H1 (cell line): Measurements from ENCODE around the gene CDKN1A. TPM values are rescaled to one million over a fixed set of nuclear protein-coding genes. Genes with fewer than 3 reads are reported as not detected.
A peak's percentile ranks its signal among the peaks of the same experiment; 100 is the strongest.

Experiments
- CTCF ChIA-PET: fragments of 300-600 bp; sonication (Branson Sonifier 250); formaldehyde crosslinking; loops from one replicate; lab custom pipeline; 2021; ENCODE audit not compliant: partially characterized antibody; lab: Charles Lee
- POLR2A ChIA-PET: fragments of 300-600 bp; sonication (Branson Sonifier 250); formaldehyde crosslinking; loops from one replicate; lab custom pipeline; 2021; ENCODE audit warnings: inconsistent platforms; ENCODE audit not compliant: partially characterized antibody; lab: Charles Lee
- DNase-seq, 2 experiments: peaks; one replicate each; pipeline versions ENCODE4 v3.0.0 to v3.0.0-alpha.2; 2010 to 2022; ENCODE audit warnings: low spot score in 2 of 2, low read depth in 1 of 2, mixed read lengths in 1 of 2
- FAIRE-seq: peaks from 2 replicates; lab custom pipeline; 2011; peaks lifted over from hg19 to GRCh38; lab: Jason Lieb, UNC
- H2AFZ ChIP-seq: 2 replicates; pipeline ENCODE4 v1.8.1; 2012; ENCODE audit warnings: low read length, inconsistent platforms
- H2AK5ac ChIP-seq: 2 replicates; pipeline ENCODE4 v1.6.1; 2013; ENCODE audit warnings: low read depth, low read length
- H2BK120ac ChIP-seq: replicated peaks from 2 replicates; pipeline ENCODE3; 2013; ENCODE audit warnings: low read depth, low read length, inconsistent platforms
- H2BK12ac ChIP-seq: 2 replicates; pipeline ENCODE4 v1.6.1; 2013; ENCODE audit warnings: low read depth, low read length
- H2BK15ac ChIP-seq: 2 replicates; pipeline ENCODE4 v1.6.1; 2013; ENCODE audit warnings: low read length
- H2BK20ac ChIP-seq: 2 replicates; pipeline ENCODE4 v1.6.1; 2013; ENCODE audit warnings: low read length
- H2BK5ac ChIP-seq: 2 replicates; pipeline ENCODE4 v1.6.1; 2013; ENCODE audit warnings: low read depth, low read length
- H3K14ac ChIP-seq: 2 replicates; pipeline ENCODE4 v1.6.1; 2013; ENCODE audit warnings: inconsistent platforms; ENCODE audit not compliant: insufficient read length
- H3K18ac ChIP-seq: 2 replicates; pipeline ENCODE4 v1.6.1; 2013; ENCODE audit warnings: low read length; ENCODE audit errors: extremely low read depth
- H3K23ac ChIP-seq: 2 replicates; pipeline ENCODE4 v1.6.1; 2013; ENCODE audit warnings: inconsistent platforms; ENCODE audit not compliant: insufficient read length
- H3K23me2 ChIP-seq: 2 replicates; pipeline ENCODE4 v1.6.1; 2013; ENCODE audit warnings: low read depth, low read length
- H3K27ac ChIP-seq: 2 replicates; pipeline ENCODE4 v1.6.1; 2011; ENCODE audit warnings: low read depth, low read length, inconsistent platforms
- H3K27me3 ChIP-seq, 4 experiments: replicated peaks in 1 of 4; 1 replicate in 1 of 4; 2 replicates in 3 of 4; pipeline versions ENCODE4 v1.6.1 to v1.8.1; 2011 to 2013; ENCODE audit warnings: low read length in 3 of 4, mild to moderate bottlenecking in 3 of 4, inconsistent platforms in 2 of 4, mixed read lengths in 2 of 4, moderate library complexity in 1 of 4; ENCODE audit not compliant: control insufficient read depth in 3 of 4, insufficient read depth in 3 of 4; ENCODE audit errors: extremely low read depth in 1 of 4
- H3K36me3 ChIP-seq, 4 experiments: 2 replicates each; pipeline versions ENCODE4 v1.6.1 to v1.8.1; 2011 to 2013; ENCODE audit warnings: mild to moderate bottlenecking in 4 of 4, low read length in 3 of 4, moderate library complexity in 2 of 4, control low read depth in 1 of 4, inconsistent platforms in 1 of 4; ENCODE audit not compliant: insufficient read depth in 4 of 4, control insufficient read depth in 2 of 4
- H3K4ac ChIP-seq: replicated peaks from 2 replicates; pipeline ENCODE3; 2013; ENCODE audit warnings: low read length, low read depth, mixed read lengths, inconsistent platforms; ENCODE audit not compliant: insufficient read length
- H3K4me1 ChIP-seq, 4 experiments: replicated peaks in 1 of 4; 1 replicate in 1 of 4; 2 replicates in 3 of 4; pipeline versions ENCODE4 v1.6.1 to v1.8.1; 2011 to 2013; ENCODE audit warnings: low read length in 3 of 4, inconsistent platforms in 2 of 4, mixed read lengths in 1 of 4; ENCODE audit not compliant: insufficient read depth in 4 of 4, control insufficient read depth in 3 of 4
- H3K4me2 ChIP-seq, 2 experiments: 2 replicates each; pipeline versions ENCODE4 v1.6.1 to v1.8.1; 2011 to 2013; ENCODE audit warnings: low read depth in 2 of 2, low read length in 2 of 2, control low read depth in 1 of 2, inconsistent platforms in 1 of 2, mild to moderate bottlenecking in 1 of 2; ENCODE audit not compliant: insufficient read depth in 1 of 2
- H3K4me3 ChIP-seq, 4 experiments: fragments of 200-600, 300-600 bp in 1 of 4; sonication (generic), shearing (Covaris generic), sonication (Bioruptor Twin) in 1 of 4; 2 replicates each; pipeline versions ENCODE4 v1.5.1 to v1.8.1; 2011 to 2016; ENCODE audit warnings: low read length in 4 of 4, low read depth in 3 of 4, control low read depth in 2 of 4, inconsistent platforms in 2 of 4, mild to moderate bottlenecking in 2 of 4, mixed read lengths in 1 of 4, moderate library complexity in 1 of 4; ENCODE audit not compliant: insufficient read depth in 2 of 4; ENCODE audit errors: extremely low read depth in 1 of 4
- H3K56ac ChIP-seq: replicated peaks from 2 replicates; pipeline ENCODE3; 2013; ENCODE audit warnings: low read depth, mild to moderate bottlenecking, mixed read lengths, low read length, inconsistent platforms; ENCODE audit not compliant: insufficient read length
- H3K79me1 ChIP-seq: 2 replicates; pipeline ENCODE4 v1.6.1; 2013; ENCODE audit warnings: low read depth, low read length, control low read depth
- H3K79me2 ChIP-seq, 2 experiments: 2 replicates each; pipeline versions ENCODE4 v1.6.1 to v1.8.1; 2012 to 2013; ENCODE audit warnings: low read length in 2 of 2, mild to moderate bottlenecking in 2 of 2, inconsistent platforms in 1 of 2; ENCODE audit not compliant: insufficient read depth in 2 of 2, control insufficient read depth in 1 of 2
- H3K9ac ChIP-seq, 4 experiments: replicated peaks in 1 of 4; 1 replicate in 1 of 4; 2 replicates in 3 of 4; pipeline versions ENCODE4 v1.6.1 to v1.8.1; 2011 to 2013; ENCODE audit warnings: low read depth in 3 of 4, low read length in 3 of 4, control low read depth in 2 of 4, mild to moderate bottlenecking in 2 of 4, moderate library complexity in 2 of 4, inconsistent platforms in 1 of 4; ENCODE audit errors: extremely low read depth in 1 of 4
- H3K9me3 ChIP-seq, 2 experiments: 2 replicates each; pipeline versions ENCODE4 v1.6.1 to v1.8.1; 2012 to 2013; ENCODE audit warnings: mild to moderate bottlenecking in 2 of 2, moderate library complexity in 2 of 2, control low read depth in 1 of 2, inconsistent platforms in 1 of 2, low read depth in 1 of 2, low read length in 1 of 2, mixed read lengths in 1 of 2; ENCODE audit not compliant: insufficient read depth in 2 of 2
- H4K20me1 ChIP-seq, 2 experiments: replicated peaks in 1 of 2; 2 replicates each; pipeline versions ENCODE3 to v1.8.1; 2011 to 2013; ENCODE audit warnings: inconsistent platforms in 2 of 2, low read length in 2 of 2, mild to moderate bottlenecking in 1 of 2; ENCODE audit not compliant: insufficient read depth in 2 of 2, control insufficient read depth in 1 of 2
- H4K5ac ChIP-seq: 2 replicates; pipeline ENCODE4 v1.6.1; 2013; ENCODE audit warnings: low read length, low read depth, mixed read lengths, inconsistent platforms; ENCODE audit not compliant: insufficient read length
- H4K8ac ChIP-seq: 2 replicates; pipeline ENCODE4 v1.8.0; 2013; ENCODE audit warnings: mild to moderate bottlenecking, moderate library complexity, low read length, inconsistent platforms; ENCODE audit not compliant: insufficient read depth; ENCODE audit errors: extremely low read depth
- H4K91ac ChIP-seq: replicated peaks from 2 replicates; pipeline ENCODE3; 2013; ENCODE audit warnings: low read length, mixed read lengths, inconsistent platforms; ENCODE audit not compliant: insufficient read length
- CBX5 ChIP-seq: fragments of 300-800, 300-1000 bp; sonication (generic); IDR thresholded peaks from 2 replicates; pipeline ENCODE4 v1.7.1; 2016; ENCODE audit warnings: antibody characterized with exemption, low read length, low read depth
- POLR2AphosphoS5 ChIP-seq: IDR thresholded peaks from 2 replicates; pipeline ENCODE4 v1.6.1; 2011; ENCODE audit warnings: low read depth, low read length
- WGBS, 2 experiments: shearing (Covaris generic) in 1 of 2; methylation state at CpG; one replicate each; pipeline versions ENCODE4 v1.1.6 to v1.1.7; 2013 to 2015; ENCODE audit warnings: low lambda C conversion rate in 2 of 2, mixed read lengths in 2 of 2, inconsistent platforms in 1 of 2, low coverage in 1 of 2, missing lambda C conversion rate in 1 of 2; ENCODE audit not compliant: insufficient replicate concordance in 2 of 2, insufficient coverage in 1 of 2, insufficient read length in 1 of 2; ENCODE audit errors: extremely low coverage in 1 of 2, missing lambda C conversion rate in 1 of 2; 5-methylcytosine and 5-hydroxymethylcytosine counted together
- polyA plus RNA-seq, 7 experiments: library from polyadenylated mRNA; depleted of rRNA in 3 of 7; stranded (reverse) in 5 of 7; unstranded in 2 of 7; fragments of >200 nt in 5 of 7; fragments of 200-250 nt in 2 of 7; gene quantifications; 1 replicate in 5 of 7; 2 replicates in 1 of 7; 4 replicates in 1 of 7; pipeline versions ENCODE4 v1.2.1 to v1.2.3, GENCODE V29; 2011 to 2013; ENCODE audit warnings: missing spikeins in 2 of 7, mixed read lengths in 2 of 7
- total RNA-seq: library from RNA; stranded (reverse); fragmentation: NEBNext Ultra II Directional; extraction: Animal tissue kit (Norgen Biotek cat#: 25700); gene quantifications from 2 replicates; pipeline ENCODE4 v1.2.1, GENCODE V29; 2021

The CDKN1A gene
- total and polyA plus RNA-seq, 2 of the 8 experiments (the other 6 are each of a cell fraction or from before 2014, with no cell fraction given) = 15.2 to 36.0 TPM

- Histone ChIP-seq H2AFZ (no peak overlapping the region), H3K23me2 (no peaks in the 10 kb centered on the region; the same call in 1 of the 2 replicates), H2BK15ac (no peak overlapping the region), H3K56ac (no peak overlapping the region), H3K4me2 (no peak overlapping the region), H2BK120ac (no peak overlapping the region), H3K9me3 (no peaks in the 10 kb centered on the region), H3K4me3 (no peak overlapping the region), H3K36me3 (no peaks in the 10 kb centered on the region), H2BK5ac (no peak overlapping the region), H3K4ac (no peak overlapping the region), H3K23ac (no peak overlapping the region), H3K9ac (no peak overlapping the region), H2BK12ac (0 out of 2 replicates have a peak overlapping the region, but pooled peaks have one; percentile 1), H3K27ac (no peak overlapping the region), H2BK20ac (no peak overlapping the region), H3K79me1 (no peaks in the 10 kb centered on the region), H2AK5ac (no peak overlapping the region; the same call in 1 of the 2 replicates), H3K79me2 (no peaks in the 10 kb centered on the region), H4K8ac (no peak overlapping the region), H3K14ac (no peak overlapping the region), H3K4me1 (peaks cover 2 to 12% (median 6%) of the 10 kb centered on the region in 4 experiments; a peak in 5 of 7 replicates), H3K27me3 (no peaks in the 10 kb centered on the region), H3K18ac (no peak overlapping the region), H4K20me1 (no peaks in the 10 kb centered on the region), H4K91ac (no peak overlapping the region), H4K5ac (no peak overlapping the region)
- ChIA-PET POLR2A (interaction anchor here (0.6 to 2.1 kb wide), 5 partner anchors 10 to 159 kb away, joined by 3 to 5 read pairs (median 3); no protein-coding TSS in a partner anchor), CTCF (interaction anchor here (0.7 to 4.2 kb wide), 15 partner anchors 8 to 480 kb away, joined by 3 to 21 read pairs (median 3); no protein-coding TSS in a partner anchor)
- WGBS, 2 experiments = 72% methylated on average over 14 of the region's 15 CpGs; no CpG with 5 or more reads in 1 of the 2 experiments
- DNase-seq (no peak), FAIRE-seq (no peak)
- TF ChIP-seq POLR2AphosphoS5 (0 out of 2 replicates have a peak, but pooled peaks have one; percentile 19), CBX5 (no peak)
These were observed 52.2 kb downstream of the CDKN1A start for GRCh38 chr6:36730424-36731380.
